Panc1 (cell line): ENCODE results near the gene NPAS3. TPM values are rescaled to one million over a fixed set of nuclear protein-coding genes. Genes with fewer than 3 reads are reported as not detected.

Experiments used
- ATAC-seq: fragments of 200-7000 bp; cut with Tn5 transposase; 2 replicates; pipeline ENCODE4 v1.9.1; 2020; ENCODE audit warnings: mild to moderate bottlenecking, moderate library complexity
- BruUV-seq: library from RNA; stranded (reverse); fragments of 400-500 nt; replicated peaks from 2 replicates; lab custom pipeline; 2021; lab: Mats Ljungman, UMichigan
- CTCF ChIA-PET: fragments of 300-600 bp; sonication (Branson Sonifier 250); formaldehyde crosslinking; loops from one replicate; lab custom pipeline; 2022; ENCODE audit warnings: antibody characterized with exemption; lab: Charles Lee
- POLR2A ChIA-PET: fragments of 300-600 bp; sonication (Branson Sonifier 250); formaldehyde crosslinking; loops from one replicate; lab custom pipeline; 2022; ENCODE audit warnings: antibody characterized with exemption; lab: Charles Lee
- DNase-seq: peaks from one replicate; pipeline ENCODE4 v3.0.0-alpha.2; 2010; ENCODE audit warnings: low read depth, low spot score
- H3K27ac ChIP-seq: 2 replicates; pipeline ENCODE4 v1.5.1; 2011; ENCODE audit warnings: mild to moderate bottlenecking, low read length, inconsistent platforms
- H3K27me3 ChIP-seq: fragments of 200-500 bp; sonication (Bioruptor generic); 2 replicates; pipeline ENCODE4 v1.6.0; 2014; ENCODE audit warnings: low read length, inconsistent platforms; ENCODE audit not compliant: control insufficient read depth, insufficient read depth
- H3K36me3 ChIP-seq: fragments of 200-500 bp; sonication (Bioruptor generic); 2 replicates; pipeline ENCODE4 v1.5.1; 2014; ENCODE audit warnings: inconsistent platforms, mild to moderate bottlenecking, low read length, moderate library complexity; ENCODE audit not compliant: control insufficient read depth, insufficient read depth
- H3K4me1 ChIP-seq: 2 replicates; pipeline ENCODE4 v1.5.1; 2011; ENCODE audit warnings: inconsistent platforms, mild to moderate bottlenecking, low read length, moderate library complexity; ENCODE audit not compliant: control insufficient read depth, insufficient read depth
- H3K4me3 ChIP-seq, 2 experiments: 2 replicates each; pipeline ENCODE4 v1.5.1; 2011 to 2012; ENCODE audit warnings: low read depth in 2 of 2, low read length in 2 of 2, mild to moderate bottlenecking in 2 of 2, inconsistent platforms in 1 of 2, moderate library complexity in 1 of 2
- H3K9me3 ChIP-seq: fragments of 200-500 bp; sonication (Bioruptor generic); 2 replicates; pipeline ENCODE4 v1.5.1; 2014; ENCODE audit warnings: low read depth, mild to moderate bottlenecking, inconsistent platforms, low read length, moderate library complexity; ENCODE audit not compliant: control insufficient read depth, insufficient read depth
- POLR2AphosphoS5 ChIP-seq: IDR thresholded peaks from 2 replicates; pipeline ENCODE4 v1.6.1; 2012; ENCODE audit warnings: mild to moderate bottlenecking, low read depth, low read length, moderate library complexity
- REST ChIP-seq, 2 experiments: IDR thresholded peaks; 2 replicates each; pipeline ENCODE4 v1.6.1; 2011 to 2012; ENCODE audit warnings: low read depth in 2 of 2, control low read depth in 1 of 2, low read length in 1 of 2, mild to moderate bottlenecking in 1 of 2, moderate library complexity in 1 of 2; ENCODE audit not compliant: insufficient read depth in 1 of 2
- SIN3A ChIP-seq: IDR thresholded peaks from 2 replicates; pipeline ENCODE4 v1.6.1; 2012; ENCODE audit warnings: low read depth, mild to moderate bottlenecking, low read length, moderate library complexity, borderline replicate concordance; ENCODE audit not compliant: insufficient read depth
- TCF7L2 ChIP-seq: IDR thresholded peaks from 2 replicates; pipeline ENCODE4 v1.6.1; 2011; ENCODE audit warnings: mild to moderate bottlenecking, low read depth, low read length, inconsistent platforms
- in situ Hi-C: cut with HindIII; loops from 2 replicates; pipeline ENCODE4 v1.10.0; 2016; ENCODE audit warnings: low sequenced_read_pairs, low pct_unique_long_range_greater_than_20kb
- intact Hi-C: fragments of 100-400 bp; cut with micrococcal nuclease; formaldehyde crosslinking; loops from one replicate; pipeline ENCODE4 v1.10.0; 2022; ENCODE audit not compliant: unreplicated experiment
- total RNA-seq: library from RNA; stranded (reverse); gene quantifications from one replicate; pipeline ENCODE4 v1.2.1, GENCODE V29; 2021; ENCODE audit not compliant: unreplicated experiment
- TF ChIP-seq, protein P1 (sequence below): fragments of 450-650 bp; IDR thresholded peaks from 2 replicates; pipeline ENCODE4 v1.5.1; 2017; ENCODE audit warnings: mild to moderate bottlenecking

Gene NPAS3
- total RNA-seq, 1 experiment from 2014 or later, result 0.23 TPM

DNA sequence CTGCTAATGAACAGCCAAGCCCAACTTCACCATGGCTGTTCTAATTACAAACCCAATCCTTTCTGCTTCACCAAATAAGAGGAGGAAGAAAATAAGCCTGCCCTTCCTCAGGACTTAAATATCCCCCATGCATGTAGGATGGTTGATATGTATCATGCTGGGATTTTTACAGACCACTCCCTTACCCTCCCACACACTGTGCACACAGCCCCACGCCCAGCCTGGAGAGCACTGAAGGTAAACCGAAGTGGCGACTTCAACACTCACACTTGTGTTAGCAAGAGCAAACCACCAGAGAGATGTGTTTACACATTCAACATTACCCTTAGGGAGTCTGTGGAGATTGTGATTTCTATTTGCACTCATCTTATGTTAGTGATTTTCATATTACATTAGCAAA is 771.0 kb downstream of the NPAS3 start:
- Histone ChIP-seq H3K27me3 (no peaks in the 10 kb centered on the region; the same call in 1 of the 2 replicates), H3K4me3 (no peak overlapping the region), H3K9me3 (no peaks in the 10 kb centered on the region), H3K4me1 (no peaks in the 10 kb centered on the region), H3K36me3 (no peaks in the 10 kb centered on the region), H3K27ac (no peak overlapping the region)
- DNase-seq (no peak), ATAC-seq (no peak)
- intact Hi-C loops (no loop called here), in situ Hi-C loops (no loop called here)
- BruUV-seq, result no TSS peak
- TF ChIP-seq SIN3A (no peak), REST (IDR thresholded peaks at IDR 0.05; ENCODE audit: insufficient read depth in 1 of 2, low read depth in 2 of 2, low read length in 1 of 2) (no peak), POLR2AphosphoS5 (no peak), TCF7L2 (no peak)
- TF ChIP-seq, protein P1, sequence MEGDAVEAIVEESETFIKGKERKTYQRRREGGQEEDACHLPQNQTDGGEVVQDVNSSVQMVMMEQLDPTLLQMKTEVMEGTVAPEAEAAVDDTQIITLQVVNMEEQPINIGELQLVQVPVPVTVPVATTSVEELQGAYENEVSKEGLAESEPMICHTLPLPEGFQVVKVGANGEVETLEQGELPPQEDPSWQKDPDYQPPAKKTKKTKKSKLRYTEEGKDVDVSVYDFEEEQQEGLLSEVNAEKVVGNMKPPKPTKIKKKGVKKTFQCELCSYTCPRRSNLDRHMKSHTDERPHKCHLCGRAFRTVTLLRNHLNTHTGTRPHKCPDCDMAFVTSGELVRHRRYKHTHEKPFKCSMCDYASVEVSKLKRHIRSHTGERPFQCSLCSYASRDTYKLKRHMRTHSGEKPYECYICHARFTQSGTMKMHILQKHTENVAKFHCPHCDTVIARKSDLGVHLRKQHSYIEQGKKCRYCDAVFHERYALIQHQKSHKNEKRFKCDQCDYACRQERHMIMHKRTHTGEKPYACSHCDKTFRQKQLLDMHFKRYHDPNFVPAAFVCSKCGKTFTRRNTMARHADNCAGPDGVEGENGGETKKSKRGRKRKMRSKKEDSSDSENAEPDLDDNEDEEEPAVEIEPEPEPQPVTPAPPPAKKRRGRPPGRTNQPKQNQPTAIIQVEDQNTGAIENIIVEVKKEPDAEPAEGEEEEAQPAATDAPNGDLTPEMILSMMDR, result no peak
- ChIA-PET POLR2A (no interaction called here), CTCF (no interaction called here)

DNA sequence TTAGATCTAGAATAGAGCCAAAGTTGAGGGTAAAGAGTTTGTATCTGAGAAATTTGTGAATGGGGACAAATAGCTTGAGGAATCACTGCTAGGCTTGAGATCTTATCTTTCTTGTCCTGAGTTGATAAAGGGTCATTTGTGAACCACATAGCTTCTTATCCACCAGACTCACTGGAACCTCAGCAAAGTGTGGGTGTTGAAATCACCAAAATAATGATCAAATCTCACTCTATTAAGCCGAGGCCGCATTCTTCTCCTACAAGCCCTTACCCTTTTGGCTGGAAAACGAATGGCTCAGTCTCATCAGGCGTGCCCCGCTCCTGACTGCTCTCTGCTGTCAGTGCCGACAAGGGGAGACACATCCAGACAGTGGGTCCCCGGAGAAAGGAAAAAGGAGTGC is 771.6 kb downstream of the NPAS3 start:
- ChIA-PET CTCF (no interaction called here), POLR2A (no interaction called here)
- no peak for TF ChIP-seq SIN3A
- TF ChIP-seq TCF7L2, result no peak
- no peak overlapping the region for H3K4me3 ChIP-seq
- no peaks in the 10 kb centered on the region for H3K9me3 ChIP-seq
- DNase-seq (no peak), ATAC-seq (no peak)
- no peaks in the 10 kb centered on the region; the same call in 1 of the 2 replicates for H3K27me3 ChIP-seq
- no TSS peak for BruUV-seq
- no peaks in the 10 kb centered on the region for H3K4me1 ChIP-seq
- in situ Hi-C loops, result no loop called here
- H3K36me3 ChIP-seq, result no peaks in the 10 kb centered on the region
- H3K27ac ChIP-seq, result no peak overlapping the region
- intact Hi-C loops, result no loop called here

- ChIA-PET CTCF (no interaction called here), POLR2A (no interaction called here)
- intact Hi-C loops (no loop called here), in situ Hi-C loops (no loop called here)
- no TSS peak for BruUV-seq
- Histone ChIP-seq H3K27me3 (no peaks in the 10 kb centered on the region; the same call in 1 of the 2 replicates), H3K27ac (no peak overlapping the region), H3K36me3 (no peaks in the 10 kb centered on the region), H3K4me1 (no peaks in the 10 kb centered on the region), H3K4me3 (no peak overlapping the region), H3K9me3 (no peaks in the 10 kb centered on the region)
- no peak for TF ChIP-seq TCF7L2
- TF ChIP-seq REST (IDR thresholded peaks at IDR 0.05; ENCODE audit: insufficient read depth in 1 of 2, low read depth in 2 of 2, low read length in 1 of 2), result no peak
- no peak for TF ChIP-seq SIN3A
- TF ChIP-seq, protein P1, result no peak
- no peak for TF ChIP-seq POLR2AphosphoS5
- ATAC-seq, result no peak
- DNase-seq, result no peak
Observed at GRCh38 chr14:33711194-33711593, 772.5 kb downstream of the NPAS3 start.
